GM18505 (cell line): ENCODE measurements around the gene SLC25A53.

Source experiments
- ATAC-seq: cut with Tn5 transposase; IDR thresholded peaks from one replicate; pipeline ENCODE4 v1.9.1; 2021; ENCODE audit not compliant: unreplicated experiment
- POLR2A ChIP-seq: IDR thresholded peaks from 4 replicates; pipeline ENCODE4 v1.6.1; 2011; ENCODE audit warnings: borderline replicate concordance; ENCODE audit not compliant: insufficient read depth, insufficient read length; ENCODE audit errors: extremely low read depth

The SLC25A53 gene

DNA sequence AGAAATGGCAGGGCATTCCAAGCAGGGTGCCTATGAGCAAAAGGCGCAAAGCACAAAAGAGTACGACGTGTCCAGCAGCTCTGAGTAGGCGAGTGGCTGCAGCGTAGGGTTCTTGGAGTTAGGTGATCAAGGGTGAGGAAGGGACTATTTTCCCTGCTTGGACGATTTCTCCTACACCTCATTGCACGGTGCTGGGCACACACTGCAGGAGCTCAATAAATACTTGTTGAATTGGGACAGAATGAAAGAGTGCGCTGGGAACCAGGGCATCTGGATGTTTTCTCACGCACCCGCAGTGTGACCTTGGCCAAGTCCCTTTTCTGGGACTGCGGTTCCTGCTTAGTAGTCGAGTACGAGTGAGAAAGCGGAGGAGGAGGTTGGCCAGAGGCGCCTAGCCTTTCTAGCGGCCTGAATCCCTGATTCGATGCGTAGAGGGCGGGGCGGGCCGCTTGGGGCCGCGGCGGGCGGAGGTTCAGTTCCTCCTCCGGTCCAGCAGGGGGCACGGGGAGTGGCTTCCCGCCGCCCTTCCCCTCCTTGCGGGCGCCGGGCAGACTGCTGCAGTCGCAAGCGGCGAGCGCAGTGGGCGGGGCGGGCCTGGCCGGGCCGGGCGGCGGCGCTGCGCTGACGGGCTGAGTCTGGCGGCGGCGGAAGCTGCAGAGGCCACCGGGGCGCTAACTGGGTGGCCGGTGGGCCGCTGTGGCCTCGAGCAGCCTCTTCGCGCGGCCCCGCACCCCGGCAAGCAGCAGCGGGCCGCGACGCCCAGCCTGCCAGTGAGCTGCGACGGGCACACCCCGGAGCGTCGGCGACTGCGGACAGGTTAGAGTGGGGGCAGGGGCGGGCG, 9.3 kb upstream of the SLC25A53 start, which contains the start of gene FAM199X:
FAM199X (plus strand) TSS at position 560 of the 841 bp plus-strand sequence. CDS start 333 bp downstream, outside the sequence.
- peak; percentile 59 for TF ChIP-seq POLR2A

DNA sequence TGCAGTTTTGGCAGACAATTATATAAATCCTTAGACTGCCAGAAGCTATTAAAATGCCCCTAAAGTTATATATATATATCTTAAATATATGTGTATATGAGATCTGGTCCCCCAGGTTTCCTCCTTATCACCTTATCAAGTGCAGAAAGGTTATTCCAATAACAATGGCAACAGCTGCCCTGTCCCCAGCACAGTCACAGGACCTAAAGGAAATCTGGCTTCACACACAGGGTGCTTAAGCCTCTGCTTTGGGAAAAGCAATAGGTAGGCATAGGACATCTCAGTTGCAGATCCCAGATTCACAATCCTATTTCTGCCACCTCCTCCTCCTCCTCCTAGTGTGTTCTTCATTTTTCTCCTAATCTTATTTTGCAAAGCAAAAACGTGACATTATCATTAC, 5.8 kb downstream of the SLC25A53 start:
- no peak for ATAC-seq
- no peak for TF ChIP-seq POLR2A

More for the DNA sequence above, 9.3 kb upstream of the SLC25A53 start, which contains the start of gene FAM199X:
- ATAC-seq = peak; percentile 98

DNA sequence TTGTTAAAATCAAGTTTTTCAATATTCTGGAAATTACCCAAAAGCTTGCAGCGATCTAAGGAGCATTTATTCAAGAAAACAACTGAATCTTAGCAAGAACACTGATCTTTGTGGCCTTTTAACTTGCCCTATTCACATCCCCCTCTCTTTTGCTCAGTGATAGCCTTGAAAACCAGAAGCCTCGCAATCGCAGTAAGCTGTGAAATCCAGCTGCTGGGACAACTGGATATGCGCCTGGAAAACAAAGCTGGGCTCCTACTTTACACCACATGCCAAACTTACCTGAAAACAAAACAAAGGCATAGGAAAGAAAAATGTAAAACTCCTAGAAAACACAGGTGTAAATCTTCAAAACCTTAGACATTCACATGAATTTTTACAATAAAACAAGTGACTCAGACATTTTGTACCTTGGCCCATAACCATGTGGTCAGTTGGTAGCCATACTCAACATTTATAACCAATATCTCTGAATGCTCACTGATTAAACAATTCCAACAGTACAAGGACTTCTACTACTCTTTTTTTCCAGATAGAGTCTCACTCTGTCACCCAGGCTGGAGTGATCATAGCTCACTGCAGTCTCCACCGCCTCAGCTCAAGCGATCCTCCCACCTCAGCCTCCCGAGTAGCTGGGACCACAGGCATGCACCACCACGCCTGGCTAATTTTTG, 15.6 kb downstream of the SLC25A53 start:
- no peak for TF ChIP-seq POLR2A
- ATAC-seq = no peak

GRCh38 chrX:104137496-104137895, 19.3 kb downstream of the SLC25A53 start:
- TF ChIP-seq POLR2A = no peak

DNA sequence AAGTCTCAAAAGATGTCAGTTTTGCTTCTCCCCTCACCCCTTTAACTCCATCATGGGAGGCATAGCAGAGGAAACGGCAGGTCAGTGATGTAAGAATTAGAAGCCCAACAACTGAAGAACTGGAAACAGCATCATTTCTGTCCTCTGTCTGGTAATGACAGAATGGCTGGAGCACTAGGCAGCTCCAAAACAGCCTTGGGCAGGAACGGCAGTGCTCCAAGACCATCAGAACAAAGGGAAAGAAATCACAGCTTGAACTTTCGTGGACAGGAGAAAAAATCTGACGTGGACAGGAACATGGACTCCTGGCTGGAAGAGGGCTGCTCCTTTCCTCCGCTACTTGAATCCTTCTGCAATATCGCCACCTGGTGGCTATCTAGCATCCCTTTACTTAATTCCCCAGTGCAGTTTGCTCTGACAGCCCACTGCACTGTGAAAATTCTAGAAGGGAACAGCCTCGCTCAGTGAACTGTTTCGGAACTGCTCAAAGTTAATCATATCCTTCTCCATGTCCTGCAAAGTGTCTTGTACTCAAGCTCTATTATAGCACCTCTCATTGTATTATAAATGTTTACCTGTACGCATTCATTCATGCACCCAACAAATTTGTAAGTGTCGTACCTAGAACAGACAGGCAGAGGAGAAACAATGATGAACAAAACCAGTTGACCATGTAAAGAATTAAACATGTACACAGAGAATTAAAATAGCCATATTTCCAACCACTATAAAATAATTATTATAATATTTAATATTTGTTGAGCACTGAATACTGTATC, 20.4 kb downstream of the SLC25A53 start:
- peak; percentile 88 for ATAC-seq
- no peak for TF ChIP-seq POLR2A

More at GRCh38 chrX:104137496-104137895, 19.3 kb downstream of the SLC25A53 start:
- no peak for ATAC-seq

GRCh38 chrX:104135677-104136076, 21.1 kb downstream of the SLC25A53 start:
- no peak for TF ChIP-seq POLR2A
- no peak for ATAC-seq

DNA sequence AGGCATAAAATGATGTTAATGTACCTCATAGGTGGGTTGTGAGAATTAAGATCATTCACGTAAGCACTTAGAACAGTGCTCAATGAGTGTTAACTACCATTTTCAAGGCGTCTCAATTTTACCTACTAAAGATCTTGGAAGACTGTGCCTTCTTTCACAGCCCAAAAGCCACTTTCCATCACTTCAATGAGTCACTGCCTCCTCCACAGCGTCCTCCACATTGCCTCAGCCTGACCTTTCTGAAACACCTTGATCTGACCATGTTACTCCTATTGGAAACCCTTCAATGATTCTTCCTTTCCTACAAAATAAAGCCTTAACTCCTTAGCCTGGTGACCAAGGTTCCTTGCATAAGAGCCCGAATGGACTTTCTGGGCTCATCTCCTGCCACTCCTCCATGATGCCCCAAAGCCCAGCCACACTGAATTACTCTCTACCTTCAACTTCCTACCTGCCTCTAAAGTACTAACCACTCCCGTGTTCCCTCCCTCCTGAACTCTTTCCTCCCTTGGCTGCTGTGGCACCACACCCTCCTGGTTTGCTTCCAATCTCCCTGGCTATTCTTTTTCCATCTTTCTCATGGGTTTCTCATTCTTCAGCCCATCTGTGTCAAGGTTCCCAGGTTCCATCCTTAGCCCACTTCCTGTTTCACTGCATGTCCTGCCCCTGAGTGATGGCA, 22.1 kb downstream of the SLC25A53 start:
- TF ChIP-seq POLR2A = no peak
- ATAC-seq = no peak

- no peak for TF ChIP-seq POLR2A
- ATAC-seq = no peak
These were observed 26.0 kb downstream of the SLC25A53 start for GRCh38 chrX:104130808-104131207.

DNA sequence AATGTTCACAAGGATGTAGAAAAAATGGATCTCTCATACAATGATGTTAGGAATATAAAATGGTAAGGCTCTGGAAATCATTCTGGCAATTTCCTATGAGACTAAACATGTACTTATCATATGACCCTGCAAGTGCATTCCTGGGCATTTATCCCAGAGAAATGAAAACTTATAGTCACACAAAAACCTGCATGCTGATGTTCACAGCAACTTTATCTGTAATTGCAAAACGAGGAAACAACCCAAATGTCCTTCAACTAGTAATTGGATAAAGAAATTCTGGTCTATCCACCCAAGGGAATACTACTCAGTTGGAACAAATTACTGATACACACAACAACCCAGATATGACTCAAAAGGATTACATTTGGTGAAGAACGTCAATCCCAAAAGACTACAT, 30.0 kb downstream of the SLC25A53 start:
- no peak for ATAC-seq
- no peak for TF ChIP-seq POLR2A

GRCh38 chrX:104122829-104123228, 34.0 kb downstream of the SLC25A53 start:
- TF ChIP-seq POLR2A = no peak
- no peak for ATAC-seq

DNA sequence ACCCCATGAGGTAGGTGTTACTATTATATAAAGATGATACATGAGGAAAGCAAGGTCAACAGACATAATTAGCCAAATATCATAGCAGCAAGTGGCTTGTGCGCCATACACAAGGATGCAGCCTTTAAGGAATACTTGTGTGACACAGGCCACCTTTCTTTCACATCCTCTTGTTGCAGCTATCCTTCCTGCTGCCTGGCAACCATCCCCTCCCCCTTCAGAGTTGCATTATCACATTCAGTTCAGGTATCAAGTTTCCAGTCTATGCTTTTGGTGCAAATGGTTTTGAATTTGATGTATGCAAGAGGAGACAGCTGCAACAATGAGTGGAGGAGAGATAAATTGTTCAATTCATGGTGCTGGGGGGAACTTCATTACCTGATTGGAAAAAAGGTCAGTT, 38.0 kb downstream of the SLC25A53 start:
- ATAC-seq = no peak
- no peak for TF ChIP-seq POLR2A

DNA sequence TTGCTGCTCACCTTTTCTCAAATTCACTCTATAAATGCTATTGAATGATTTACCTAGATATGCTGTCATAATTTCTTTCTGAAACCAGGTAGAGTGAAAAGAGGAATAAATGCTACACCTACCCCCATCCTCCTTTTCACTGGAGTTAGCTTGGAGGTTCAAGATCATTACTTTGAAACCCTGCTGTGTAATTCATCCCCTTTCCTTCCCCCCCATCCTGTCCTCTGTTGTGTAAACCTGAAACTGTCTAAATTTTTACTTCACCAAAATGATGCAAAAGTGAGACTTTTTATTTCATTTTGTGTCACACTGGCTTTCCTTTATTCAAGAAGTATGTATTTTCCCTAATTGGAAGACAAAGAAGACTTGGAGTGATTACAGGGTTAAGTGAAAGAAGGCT, 39.0 kb downstream of the SLC25A53 start:
- no peak for TF ChIP-seq POLR2A
- no peak for ATAC-seq
